K562 treated with DMSO at 1 percent for 12 hours (cell line): ENCODE measurements around the gene PTPN22. TPM values are rescaled to one million over a fixed set of nuclear protein-coding genes. Genes with fewer than 3 reads are reported as not detected.

Source experiments
- total RNA-seq: library from RNA; unstranded; fragments of 300-600 nt; gene quantifications from 2 replicates; pipeline ENCODE4 v1.2.3, GENCODE V29; 2022; ENCODE audit not compliant: insufficient read depth

PTPN22 gene
- total RNA-seq: 1.7 TPM in 1 of 2 replicates, not detected in the other

DNA sequence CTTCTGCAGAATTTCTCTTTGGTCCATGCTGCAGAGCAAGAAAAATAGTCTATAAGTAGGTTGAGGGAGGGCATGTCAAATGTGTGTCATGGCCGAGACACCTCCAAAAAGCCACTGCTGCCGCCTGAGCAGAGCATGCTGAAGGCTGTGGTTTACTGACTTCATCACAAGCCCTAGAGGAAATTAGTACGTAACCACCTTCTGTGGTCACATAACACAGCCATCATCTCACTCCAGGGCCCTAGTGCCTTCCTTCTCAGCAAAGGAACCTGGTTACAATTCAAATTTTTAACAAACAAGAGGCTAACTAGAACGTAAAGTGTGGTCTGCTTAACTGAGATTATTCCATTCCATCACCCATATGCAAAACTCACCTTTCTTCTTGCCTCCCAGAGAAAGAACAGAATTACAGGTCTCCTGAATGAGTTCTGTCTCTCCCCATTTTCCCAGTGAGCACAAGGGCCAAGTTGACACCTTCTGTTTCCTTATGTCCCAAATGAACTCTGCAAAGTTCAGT lies at the start of gene PTPN22:
TSS of gene PTPN22 (minus strand) at position 116 of the 517 bp plus-strand sequence.

DNA sequence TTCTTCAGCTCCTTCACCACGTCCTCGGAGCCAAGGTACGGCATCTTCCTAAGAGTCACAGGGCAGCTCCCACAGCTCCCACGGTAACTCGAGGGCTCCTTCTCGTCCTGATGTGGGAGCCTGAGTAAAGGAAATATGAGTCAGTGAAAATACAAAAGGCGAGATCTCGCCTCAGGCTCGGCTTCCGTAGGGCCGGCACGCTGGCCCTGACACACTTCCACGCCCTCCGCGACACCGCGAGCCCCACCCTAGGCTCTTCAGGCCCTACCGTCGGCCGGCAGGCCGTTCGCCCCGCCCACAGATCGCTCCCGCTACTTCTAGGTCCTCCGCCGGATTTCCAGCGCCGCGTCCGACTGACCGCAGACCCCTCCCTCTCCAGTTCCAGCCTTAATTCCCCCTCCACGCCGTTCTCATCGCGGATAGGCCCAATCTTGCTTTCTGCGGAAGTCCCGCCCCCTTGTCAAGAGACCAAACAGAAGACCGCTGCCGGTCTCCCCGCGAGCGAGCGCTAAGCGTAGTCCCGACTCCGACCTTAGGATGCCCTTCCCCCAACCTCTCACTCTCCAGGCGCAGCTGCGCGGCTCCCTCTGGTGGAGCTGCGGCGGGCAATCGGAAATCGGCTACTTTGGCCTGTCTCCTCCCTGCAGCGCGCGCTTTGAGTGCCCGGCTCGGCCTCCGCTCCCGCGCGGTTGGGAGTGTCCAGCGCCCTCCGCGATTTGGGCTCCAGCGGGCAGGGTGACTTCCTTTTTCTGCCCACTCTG lies 33.3 kb upstream of the PTPN22 start, which contains the start of the genes AP4B1 and DCLRE1B:
TSS of gene AP4B1 (minus strand) at position 126 of the 761 bp plus-strand sequence. CDS start at position 44, 82 bp downstream.
TSS of gene DCLRE1B (plus strand) at position 653 of the 761 bp plus-strand sequence. CDS start 261 bp downstream, outside the sequence.

GRCh38 chr1:113887402-113888175 lies 16.1 kb upstream of the PTPN22 start, which contains the start of gene BCL2L15:
TSS of gene BCL2L15 (minus strand) at chr1:113887581. CDS start at chr1:113887375, 206 bp downstream.

DNA sequence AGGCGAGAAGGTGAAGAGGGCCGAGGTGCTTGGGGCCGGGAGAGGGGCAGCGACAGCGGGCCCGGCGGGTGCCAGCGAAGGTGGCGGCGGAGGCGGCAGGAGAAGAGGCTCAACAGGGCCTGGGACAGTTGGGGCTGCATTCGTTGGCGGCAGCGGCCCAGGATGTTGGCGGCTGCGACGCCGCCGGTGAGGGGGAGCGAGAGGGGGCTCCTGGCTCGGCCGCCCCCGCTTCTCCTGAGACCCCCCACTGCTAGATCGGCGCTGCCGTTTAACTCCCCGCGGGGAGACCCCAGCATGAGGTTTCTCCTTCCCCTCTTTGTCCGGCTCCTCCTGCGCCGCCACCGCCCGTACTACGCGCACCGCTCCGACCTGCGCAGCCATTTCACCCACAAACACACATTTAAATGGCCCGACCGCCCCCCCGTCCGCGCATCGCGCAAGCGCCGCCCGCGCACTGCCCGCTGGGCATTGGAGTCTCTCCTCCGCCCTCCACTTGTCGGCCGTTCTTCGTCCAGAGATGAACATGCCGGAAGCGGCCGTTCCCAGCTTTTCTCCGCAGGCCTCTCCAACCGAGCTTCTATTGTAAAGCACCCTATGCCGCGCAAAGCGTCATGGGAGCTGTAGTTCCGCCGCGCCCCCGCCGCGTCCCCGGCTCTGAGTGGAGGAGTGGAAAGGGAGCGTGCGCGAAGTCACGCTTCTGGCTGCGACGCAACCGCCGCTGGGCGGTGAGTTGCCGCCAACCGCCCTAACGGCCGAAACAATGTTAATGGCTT lies 59.4 kb downstream of the PTPN22 start, which contains the start of gene RSBN1:
TSS of gene RSBN1 (minus strand) at position 589 of the 773 bp plus-strand sequence. CDS start at position 525, 64 bp downstream.

Other genes starting within 250 kb of the PTPN22 start
- 30.3 and 55.9 TPM in 2 replicates for gene PHTF1, start 112.2 kb downstream of the PTPN22 start, total RNA-seq
- gene RSBN1, start 59.2 kb downstream of the PTPN22 start, total RNA-seq: 5.1 and 15.6 TPM in 2 replicates
- gene BCL2L15, start 15.9 kb upstream of the PTPN22 start, total RNA-seq: 0.49 TPM in 1 of 2 replicates, not detected in the other
- 15.8 and 26.0 TPM in 2 replicates for gene AP4B1, start 33.1 kb upstream of the PTPN22 start, total RNA-seq
- gene DCLRE1B, start 33.6 kb upstream of the PTPN22 start, total RNA-seq: 11.5 and 23.7 TPM in 2 replicates
- gene HIPK1, start 57.6 kb upstream of the PTPN22 start, total RNA-seq: 9.5 and 45.8 TPM in 2 replicates
- gene OLFML3, start 107.8 kb upstream of the PTPN22 start, total RNA-seq: not detected in 2 replicates